Measurements from ENCODE around the gene URGCP.

URGCP gene

DNA sequence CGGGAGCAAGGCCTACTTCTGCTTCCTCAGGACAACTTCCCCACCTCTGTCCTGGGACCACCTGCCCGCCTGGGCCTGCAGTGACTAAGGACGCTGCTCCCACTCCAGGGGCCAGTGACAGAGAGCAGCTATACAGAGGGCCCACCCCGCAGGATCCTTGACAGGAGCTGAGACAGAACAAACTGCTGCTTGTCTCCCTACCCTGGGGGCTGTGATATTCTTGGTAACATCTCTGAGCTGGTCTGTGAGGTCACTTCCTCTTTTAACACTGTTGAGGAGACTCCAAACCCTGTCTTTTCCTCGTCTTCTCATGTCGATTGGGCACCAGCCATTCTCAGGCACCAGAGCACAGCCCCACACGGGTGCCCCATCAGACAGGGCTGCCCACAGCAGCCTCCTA, 30.2 kb downstream of the URGCP start:
- no peak for DNase-seq (ENCODE audit: low read depth in 2 of 3, low spot score in 2 of 3)

DNA sequence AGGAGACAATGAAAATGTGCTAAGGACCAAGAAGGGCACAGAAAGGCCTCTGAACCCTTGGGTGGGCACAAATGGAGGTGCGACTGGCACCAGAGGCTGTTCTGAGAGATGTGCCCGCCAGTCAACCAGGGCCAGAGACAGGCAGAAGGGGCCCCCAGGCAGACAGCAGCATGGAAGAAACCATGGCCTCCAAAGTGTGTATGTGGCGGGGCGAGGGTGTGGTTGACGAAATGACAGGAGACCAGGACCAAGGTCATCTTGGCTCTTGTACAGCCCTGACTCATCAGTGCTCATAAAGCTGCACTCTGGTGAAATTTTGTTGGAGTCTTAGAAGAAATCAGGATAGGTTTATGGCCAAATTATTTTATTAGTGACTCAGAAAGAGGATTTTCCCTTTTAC, 33.1 kb downstream of the URGCP start:
- no peak for DNase-seq (ENCODE audit: low read depth in 2 of 3, low spot score in 2 of 3)

DNA sequence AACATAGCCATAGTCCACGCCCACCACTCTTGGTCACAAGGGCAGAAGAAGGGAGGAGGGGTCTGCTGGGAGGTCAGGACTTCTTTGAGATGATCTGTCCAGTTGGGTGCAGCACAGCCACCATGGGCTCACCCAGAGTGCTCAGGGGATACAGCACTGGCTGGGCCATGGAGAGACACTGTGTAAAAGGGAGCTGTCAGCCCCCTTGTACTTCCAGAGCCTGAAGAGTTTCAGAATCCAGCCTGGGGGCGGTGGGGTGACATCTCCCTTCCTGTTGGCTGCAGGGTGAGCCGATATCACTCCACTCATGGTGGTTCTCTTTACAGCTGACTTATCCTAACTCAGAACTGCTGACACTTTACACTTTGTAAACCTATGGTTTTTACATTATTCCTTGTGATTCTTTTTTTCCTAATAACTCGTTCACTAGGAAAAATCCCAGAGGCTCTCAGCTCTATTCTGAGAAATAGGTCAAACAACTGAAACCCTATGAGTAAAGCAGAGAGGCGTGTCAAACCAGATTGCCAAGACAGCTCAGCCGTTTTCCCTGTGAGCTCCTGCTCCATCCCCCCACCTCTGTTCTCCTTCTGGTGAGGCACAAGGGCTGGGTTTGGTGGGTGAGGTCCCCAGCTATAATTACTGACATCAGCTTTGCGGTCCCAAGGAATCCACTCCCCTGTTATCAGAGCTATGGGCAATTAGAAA, 33.8 kb downstream of the URGCP start:
- DNase-seq (ENCODE audit: low read depth in 2 of 3, low spot score in 2 of 3) = no peak

DNA sequence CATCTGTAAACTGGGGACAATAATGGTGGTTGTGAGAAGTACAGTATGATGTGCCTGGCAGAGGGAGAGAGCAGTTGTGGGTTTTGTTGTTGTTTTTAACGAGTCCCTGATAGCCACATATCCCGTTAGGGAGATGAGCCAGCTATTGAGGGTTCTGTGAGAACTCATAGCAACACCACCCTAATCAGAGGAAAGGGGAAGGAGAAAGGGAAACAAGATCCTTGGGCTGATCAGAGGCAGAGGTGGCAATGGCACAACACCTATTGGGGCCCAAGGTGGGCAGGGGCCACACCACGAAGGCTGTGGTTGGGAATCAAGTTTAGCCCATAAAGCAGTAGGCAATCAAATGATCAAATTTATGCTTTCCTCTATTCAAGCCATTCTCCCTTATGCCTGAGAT, 35.3 kb downstream of the URGCP start:
- no peak for DNase-seq (ENCODE audit: low read depth in 2 of 3, low spot score in 2 of 3)

DNA sequence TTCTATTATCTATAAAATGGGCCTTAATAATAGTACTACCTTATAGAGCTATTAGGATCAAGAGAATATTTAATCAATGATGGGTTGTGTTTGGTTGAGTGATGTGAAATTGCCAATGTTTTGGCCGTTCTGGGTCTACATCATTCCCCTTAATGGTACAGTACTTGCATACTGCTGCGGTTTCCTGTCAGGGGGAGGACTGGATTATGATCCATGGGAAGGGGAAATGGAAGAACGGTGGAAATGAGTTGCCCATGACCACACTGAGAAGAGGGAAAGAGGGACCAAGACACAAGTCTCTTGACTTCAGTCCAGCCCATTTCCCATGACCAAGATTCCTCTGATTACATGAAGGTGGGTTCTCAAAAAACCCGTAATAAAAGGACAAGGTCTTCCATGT, 36.1 kb downstream of the URGCP start:
- no peak for DNase-seq (ENCODE audit: low read depth in 2 of 3, low spot score in 2 of 3)

DNA sequence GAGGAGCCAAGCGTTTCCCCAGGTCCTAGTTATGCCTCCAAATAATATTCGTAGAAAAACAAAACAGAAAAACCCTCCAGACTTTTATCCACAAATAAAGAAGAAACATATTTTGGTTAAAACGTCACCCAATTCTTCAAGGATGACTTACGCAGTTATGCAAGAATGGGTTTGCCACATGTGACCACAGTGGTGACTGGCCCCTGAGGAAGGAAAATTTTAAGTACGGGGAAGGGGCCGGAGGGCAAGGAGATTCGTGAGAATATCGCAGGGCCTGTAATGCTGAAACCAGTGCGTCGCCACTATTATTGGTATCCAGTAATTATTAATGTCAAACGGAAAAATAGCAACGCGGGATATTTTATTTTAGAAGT, 36.5 kb downstream of the URGCP start:
- DNase-seq (ENCODE audit: low read depth in 2 of 3, low spot score in 2 of 3) = no peak

DNA sequence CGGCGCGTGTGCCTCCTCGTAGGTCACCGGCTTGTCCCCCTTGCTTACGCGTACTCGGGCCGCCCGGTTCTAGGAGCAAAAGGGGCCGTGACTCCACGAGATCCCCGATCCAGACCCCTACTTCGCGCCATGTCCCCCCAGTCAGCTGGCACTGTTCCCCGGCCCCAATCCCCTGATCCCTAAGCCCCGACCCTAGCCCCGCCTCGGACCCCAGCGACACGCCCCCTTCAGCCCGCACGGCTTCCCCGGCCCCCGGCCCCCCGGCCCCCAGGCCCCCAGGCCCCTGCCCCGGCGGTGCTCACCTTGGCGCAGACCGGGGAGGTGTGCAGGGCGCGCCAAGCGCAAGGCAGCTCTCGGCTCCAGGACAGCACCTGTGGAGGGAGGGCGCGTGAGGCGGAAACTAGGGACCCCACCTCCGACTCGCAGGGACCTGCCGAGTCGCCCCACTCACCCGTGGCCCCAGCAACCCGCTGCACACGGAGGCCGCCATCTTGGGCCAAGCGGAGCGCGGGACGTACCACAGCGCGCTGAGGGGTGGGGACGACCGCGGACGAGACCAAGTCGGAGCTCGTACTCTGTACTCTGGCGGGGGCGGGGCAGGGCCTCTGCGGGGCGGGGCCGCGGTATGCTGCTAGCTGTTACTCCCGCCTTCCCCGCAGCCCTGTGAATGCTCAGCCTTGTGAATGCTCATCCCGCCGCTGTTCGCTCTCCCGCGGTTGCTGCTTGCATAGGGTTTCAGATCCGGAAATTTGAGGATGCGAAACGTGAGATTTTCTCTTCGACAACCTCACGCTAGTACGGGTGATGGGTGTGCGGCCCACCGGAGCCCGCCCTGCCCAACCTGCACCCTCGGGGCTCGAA, 37.2 kb downstream of the URGCP start, which contains the start of gene MRPS24:
MRPS24 (minus strand) TSS at position 512 of the 861 bp plus-strand sequence; CDS start at position 490, 22 bp downstream.
- peak; percentile 84 to 94 (median 85) for DNase-seq (ENCODE audit: low read depth in 2 of 3, low spot score in 2 of 3)

DNA sequence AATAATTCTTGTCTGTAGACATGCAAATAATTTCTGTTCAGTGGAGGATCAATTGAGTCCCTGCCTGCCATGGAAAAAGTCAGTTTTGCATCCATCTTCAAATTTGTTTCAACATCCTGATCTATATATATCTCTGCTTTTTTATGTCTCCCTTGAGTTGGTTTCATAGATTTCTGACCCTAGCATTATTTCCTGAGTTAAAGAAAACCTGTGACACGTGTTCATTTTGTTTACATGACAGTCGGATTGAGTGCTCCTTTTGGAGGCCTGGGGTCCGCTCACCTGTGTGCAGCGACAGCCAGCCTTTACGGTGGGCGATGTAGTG, 37.8 kb downstream of the URGCP start:
- no peak for DNase-seq (ENCODE audit: low read depth in 2 of 3, low spot score in 2 of 3)

DNA sequence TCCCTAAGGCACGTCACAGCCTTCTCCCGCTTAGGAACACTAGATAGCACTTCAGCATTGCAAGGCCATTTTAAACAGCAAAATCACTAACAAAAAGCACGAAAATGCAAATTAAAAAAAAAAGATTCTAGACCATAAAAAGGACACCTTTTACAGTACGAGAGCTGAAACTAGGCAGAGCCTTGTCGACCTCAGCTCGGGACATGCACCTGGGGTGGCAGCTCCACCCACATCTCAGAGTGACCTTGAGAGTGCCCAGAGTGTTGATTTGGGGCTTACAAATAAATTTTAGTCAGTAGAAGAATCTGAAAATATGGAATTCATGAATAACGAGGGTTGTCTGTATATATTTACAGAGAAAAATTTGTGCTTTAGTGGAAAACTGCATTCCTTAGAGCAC, 38.2 kb downstream of the URGCP start:
- DNase-seq (ENCODE audit: low read depth in 2 of 3, low spot score in 2 of 3) = no peak

DNA sequence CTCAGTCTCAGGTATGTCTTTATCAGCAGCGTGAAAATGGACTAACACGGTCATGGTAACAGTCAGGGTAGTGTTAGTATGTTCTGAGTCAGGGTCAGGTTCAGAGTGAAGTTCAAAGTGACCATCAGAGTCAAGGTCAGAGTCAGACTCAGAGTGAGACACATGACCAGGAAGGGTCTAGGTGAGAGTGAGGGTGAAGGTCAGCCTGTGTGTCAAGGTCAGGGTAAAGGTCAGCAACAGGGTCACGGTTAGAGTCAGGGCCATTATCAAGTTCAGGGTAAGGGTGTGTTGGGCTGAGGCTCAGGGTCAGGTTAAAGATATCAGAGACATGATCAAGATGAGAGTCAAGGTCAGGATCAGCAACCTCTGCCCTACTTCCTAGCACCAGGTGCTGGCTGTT, 41.1 kb downstream of the URGCP start:
- DNase-seq (ENCODE audit: low read depth in 2 of 3, low spot score in 2 of 3) = no peak

DNA sequence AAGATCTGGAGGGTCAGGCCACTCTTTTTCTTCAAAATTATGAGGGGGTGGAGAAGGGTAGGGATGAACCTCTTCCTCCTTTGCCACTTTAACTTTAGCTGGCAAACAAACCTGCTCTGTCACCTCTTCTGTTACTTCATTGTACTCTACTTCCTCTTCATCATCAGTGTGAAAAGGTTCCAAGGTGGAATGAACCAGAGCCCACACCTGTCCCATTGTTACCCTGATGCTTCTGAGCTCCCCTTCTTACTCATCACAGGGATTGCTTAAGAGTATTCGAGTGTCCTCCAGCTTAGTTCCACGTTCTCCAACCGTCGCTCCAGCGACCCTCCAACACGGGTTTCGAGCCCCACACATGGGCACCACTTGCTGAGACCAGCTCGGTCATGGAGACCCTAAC, 42.3 kb downstream of the URGCP start:
- no peak for DNase-seq (ENCODE audit: low read depth in 2 of 3, low spot score in 2 of 3)

DNA sequence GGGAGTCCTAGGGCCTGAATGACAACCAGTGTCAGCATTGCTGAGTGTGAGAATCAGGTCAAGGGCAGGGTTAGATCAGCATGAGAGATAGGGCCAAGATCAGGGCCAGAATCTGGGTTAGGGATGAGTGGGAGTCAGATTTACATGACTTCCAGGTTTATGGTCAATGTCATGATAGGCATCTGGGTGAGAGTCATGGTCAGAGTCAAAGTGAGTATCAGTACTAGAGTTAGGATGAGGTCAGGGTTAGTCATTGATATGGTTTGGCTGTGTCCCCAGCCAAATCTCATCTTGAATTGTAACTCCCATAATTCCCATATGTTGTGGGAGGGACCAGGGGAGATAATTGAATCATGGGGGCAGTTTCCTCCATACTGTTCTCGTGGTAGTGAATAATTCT, 49.4 kb downstream of the URGCP start:
- no peak for DNase-seq (ENCODE audit: low read depth in 2 of 3, low spot score in 2 of 3)

DNA sequence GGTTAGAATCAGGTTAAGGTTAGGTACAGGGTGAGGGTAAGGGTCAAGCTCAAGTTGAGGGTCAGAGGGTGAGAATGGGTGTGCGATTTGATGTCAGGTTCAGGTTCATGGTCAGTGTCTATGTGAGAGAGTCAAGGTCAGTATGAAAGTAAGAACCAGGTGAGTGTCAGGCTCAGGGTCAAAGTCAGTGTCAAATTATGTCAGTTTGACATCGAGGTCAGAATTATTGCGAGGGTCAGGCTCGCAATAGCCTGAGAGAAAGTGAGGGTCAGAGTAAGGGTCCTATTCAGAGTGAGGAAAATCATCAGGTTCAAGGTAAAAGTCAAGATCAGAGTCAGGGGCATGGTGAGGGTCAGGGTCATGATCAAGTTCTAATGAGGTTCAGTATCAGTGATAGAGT, 50.1 kb downstream of the URGCP start:
- DNase-seq (ENCODE audit: low read depth in 2 of 3, low spot score in 2 of 3) = no peak

DNA sequence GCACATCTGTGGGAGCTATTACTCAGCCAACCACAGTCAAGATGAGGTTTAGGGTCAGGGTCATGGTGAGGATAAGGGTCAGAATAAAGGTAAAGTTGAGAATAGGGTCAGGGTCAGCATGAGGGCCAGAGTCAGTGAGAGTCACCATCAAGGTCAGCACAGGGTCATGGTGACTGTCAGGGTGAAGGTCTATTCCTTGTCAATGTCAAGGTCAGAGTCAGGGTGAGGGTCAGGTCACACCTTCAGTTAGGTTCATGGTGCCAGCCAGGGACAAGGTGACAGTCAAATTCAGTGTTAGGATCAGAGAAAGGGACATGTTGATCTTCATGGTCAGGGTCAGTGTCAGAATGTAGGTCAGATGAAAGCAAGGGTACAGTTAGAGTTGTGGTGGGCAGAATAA, 51.2 kb downstream of the URGCP start:
- no peak for DNase-seq (ENCODE audit: low read depth in 2 of 3, low spot score in 2 of 3)

DNA sequence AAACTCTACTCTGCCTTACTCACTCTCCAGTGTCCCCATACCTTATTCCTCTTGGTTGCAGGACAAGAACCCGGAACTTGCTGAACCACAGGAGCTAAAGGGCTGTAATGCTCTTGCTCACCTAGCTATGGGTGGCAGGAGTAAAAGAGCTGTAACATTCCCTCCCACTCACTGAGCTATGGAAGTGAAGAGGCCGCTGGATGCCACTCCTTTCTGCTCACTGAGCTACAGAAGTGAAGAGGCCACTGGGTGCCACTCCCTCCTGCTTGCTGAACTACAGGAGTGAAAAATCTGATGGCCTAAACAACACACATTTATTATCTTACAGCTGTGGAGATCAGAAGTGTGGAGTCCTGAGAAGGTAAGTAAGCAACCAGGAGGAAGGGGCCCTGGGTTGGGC, 54.6 kb downstream of the URGCP start:
- no peak for DNase-seq (ENCODE audit: low read depth in 2 of 3, low spot score in 2 of 3)

DNA sequence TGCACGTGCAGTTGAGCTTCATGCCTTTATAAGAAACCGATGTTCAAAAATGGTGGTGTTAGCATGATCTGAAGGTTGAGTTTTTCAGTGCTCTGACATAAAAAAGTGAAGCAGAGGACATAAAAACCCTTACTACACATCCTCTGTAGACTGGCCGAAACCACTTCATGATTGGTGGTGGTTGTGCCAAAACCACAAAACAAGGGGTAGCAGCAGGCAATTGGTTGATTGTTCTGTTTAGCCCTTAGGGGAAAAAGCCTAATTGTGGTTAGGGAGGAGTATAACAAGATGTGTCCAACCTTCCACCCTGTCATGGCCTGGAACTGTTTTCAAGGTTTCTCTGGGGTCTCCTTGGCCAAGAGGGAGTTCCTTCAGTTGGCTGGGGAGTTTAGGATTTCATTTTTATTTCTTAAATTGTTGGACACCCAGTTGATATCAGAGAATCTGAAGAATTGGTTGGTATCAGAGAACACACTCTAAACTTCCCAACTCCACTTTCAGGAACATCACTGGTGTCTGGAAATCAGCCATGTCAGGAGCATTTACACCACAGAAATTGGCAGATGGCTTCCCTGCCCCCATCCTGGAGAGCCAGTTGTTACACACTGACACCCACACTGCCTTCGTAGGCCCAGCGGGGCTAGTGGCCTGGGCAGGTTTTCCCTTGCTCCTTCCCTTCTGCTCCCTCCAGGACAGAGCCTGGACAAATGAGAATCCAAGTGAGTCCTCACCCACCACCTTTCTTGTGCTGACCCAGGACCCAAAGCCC, 55.9 kb downstream of the URGCP start:
- DNase-seq (ENCODE audit: low read depth in 2 of 3, low spot score in 2 of 3) = no peak

DNA sequence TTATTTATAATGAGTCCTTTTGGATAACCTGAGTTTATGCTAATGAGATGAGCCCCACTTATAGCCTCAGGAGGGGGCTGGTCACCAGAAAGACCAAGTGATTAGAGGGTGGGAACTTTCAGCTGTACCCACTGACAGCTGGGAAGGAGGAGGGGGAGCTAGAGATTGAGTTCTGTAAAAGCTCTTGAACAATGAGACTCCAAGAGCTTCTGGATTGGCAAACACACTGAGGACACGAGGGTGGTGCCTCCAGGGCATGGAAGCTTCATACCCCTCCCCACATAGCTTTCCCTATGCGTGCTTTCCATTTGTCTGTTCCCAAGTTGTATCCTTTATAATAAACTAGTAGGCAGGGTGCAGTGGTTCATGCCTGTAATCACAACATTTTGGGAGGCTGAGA, 57.3 kb downstream of the URGCP start:
- DNase-seq (ENCODE audit: low read depth in 2 of 3, low spot score in 2 of 3) = no peak

DNA sequence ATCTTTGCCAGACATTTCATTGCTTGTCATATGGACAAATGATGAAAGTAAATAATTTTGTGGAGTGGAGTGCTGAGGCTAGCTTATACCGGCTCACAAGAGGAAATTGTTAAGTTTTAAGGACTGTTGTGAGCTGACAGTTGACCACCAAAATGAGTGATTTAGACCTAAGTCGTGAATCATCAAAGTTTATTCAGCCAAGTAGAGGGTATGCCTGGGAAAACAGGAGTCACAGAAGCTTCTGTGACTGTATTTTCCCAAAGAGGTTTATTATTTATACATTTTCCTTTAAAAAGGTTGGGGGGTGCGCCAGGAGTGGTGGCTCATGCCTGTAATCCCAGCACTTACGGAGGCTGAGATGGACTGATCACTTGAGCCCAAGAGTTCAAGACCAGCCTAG, 58.9 kb downstream of the URGCP start:
- no peak for DNase-seq (ENCODE audit: low read depth in 2 of 3, low spot score in 2 of 3)

DNA sequence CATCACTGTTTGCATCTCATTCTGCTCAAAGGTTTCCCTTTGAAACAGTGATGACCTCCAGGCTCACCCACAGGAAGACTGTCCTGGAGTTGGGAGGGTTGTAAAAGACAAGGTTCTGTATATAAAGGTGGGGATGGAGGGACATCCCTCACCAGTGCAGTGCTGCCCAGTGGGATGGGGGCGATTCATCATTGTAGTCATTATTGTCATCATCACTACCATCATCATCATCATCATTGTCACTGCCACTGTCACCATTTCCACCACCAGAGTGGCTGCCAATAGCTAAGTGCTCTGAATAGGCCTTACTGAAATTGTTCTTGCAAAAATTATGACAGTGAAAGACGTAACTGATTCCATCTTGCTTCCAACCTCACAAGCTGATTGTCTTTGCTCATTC, 61.7 kb downstream of the URGCP start:
- no peak for DNase-seq (ENCODE audit: low read depth in 2 of 3, low spot score in 2 of 3)

DNA sequence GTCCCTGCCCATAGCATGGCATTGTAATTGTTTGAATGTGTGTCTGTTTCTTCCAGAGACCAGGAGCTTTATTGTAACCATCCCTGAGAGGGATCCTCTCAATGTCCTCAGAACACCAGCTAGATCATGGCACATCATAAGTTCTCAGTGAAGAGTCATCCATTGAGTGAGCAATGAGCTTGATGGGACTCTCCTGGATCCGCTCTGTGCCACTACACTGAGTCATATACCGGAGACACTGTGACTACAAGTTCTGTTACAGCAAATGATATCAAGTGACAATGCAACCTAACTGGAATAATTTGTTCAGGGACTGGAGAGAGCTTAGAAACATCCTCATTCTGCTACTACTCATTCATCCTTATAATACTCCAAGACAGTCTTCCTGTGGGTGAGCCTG, 62.1 kb downstream of the URGCP start:
- DNase-seq (ENCODE audit: low read depth in 2 of 3, low spot score in 2 of 3) = no peak

DNA sequence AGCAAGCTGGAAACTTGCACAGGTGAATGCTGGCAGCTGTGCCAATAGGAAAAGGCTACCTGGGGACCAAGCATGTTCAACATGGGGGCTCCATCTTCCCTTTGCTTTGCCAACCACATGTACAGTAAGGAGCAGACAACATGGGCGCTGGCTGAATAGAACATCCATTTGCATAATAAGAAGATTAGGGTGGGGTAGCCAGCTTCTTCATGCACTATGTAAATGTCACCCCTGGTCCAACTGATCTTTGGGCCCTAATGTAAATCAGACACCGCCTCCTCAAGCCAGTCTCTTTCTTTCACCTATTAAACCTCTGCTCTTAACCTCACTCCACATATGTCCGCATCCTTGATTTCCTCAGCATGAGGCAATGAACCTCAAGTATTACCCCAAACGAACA, 63.1 kb downstream of the URGCP start:
- no peak for DNase-seq (ENCODE audit: low read depth in 2 of 3, low spot score in 2 of 3)

DNA sequence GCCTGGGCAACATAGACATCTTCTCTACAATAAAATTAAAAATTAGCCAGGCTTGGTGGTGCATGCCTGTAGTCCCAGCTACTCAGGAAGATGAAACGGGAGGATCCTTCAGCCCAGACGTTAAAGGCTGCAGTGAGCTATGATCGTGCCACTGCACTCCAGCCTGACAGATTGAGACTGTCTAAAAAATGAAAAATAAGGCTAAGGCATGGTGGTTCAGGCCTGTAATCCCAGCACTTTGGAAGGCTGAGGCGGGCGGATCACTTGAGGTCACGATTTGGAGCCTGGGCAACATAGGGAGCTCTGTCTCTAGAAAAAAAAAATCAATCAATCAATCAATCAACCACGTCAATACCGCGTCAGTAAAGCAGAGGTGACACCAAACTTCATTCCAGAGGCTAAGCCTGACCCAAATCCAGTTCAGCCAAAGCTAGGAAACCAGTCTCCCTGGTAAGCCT, 68.2 kb downstream of the URGCP start:
- no peak for DNase-seq (ENCODE audit: low read depth in 2 of 3, low spot score in 2 of 3)

Data from activated CD8-positive, alpha-beta memory T cell treated with anti-CD3 and anti-CD28 coated beads for 48 hours (primary cell).